Breast epithelium (tissue), 3 donors: ENCODE data around the gene TGFBR3.

ENCODE experiments used
- POLR2AphosphoS5 ChIP-seq, 3 donors: sonication (generic); formaldehyde crosslinking; IDR thresholded peaks; one replicate each; pipeline ENCODE4 v1.6.1; 2017; ENCODE audit warnings: antibody characterized with exemption in 3 of 3
- TF ChIP-seq, protein P1 (sequence below), 3 donors: fragments of 450-650 bp; IDR thresholded peaks; one replicate each; pipeline ENCODE4 v1.5.1; 2016 to 2017; ENCODE audit warnings: antibody characterized with exemption in 3 of 3, mild to moderate bottlenecking in 3 of 3, moderate library complexity in 3 of 3

GRCh38 chr1:91900562-91900961, 14.6 kb upstream of the TGFBR3 start:
- no peak for TF ChIP-seq POLR2AphosphoS5 (IDR thresholded peaks at IDR 0.05)
- TF ChIP-seq, protein P1, sequence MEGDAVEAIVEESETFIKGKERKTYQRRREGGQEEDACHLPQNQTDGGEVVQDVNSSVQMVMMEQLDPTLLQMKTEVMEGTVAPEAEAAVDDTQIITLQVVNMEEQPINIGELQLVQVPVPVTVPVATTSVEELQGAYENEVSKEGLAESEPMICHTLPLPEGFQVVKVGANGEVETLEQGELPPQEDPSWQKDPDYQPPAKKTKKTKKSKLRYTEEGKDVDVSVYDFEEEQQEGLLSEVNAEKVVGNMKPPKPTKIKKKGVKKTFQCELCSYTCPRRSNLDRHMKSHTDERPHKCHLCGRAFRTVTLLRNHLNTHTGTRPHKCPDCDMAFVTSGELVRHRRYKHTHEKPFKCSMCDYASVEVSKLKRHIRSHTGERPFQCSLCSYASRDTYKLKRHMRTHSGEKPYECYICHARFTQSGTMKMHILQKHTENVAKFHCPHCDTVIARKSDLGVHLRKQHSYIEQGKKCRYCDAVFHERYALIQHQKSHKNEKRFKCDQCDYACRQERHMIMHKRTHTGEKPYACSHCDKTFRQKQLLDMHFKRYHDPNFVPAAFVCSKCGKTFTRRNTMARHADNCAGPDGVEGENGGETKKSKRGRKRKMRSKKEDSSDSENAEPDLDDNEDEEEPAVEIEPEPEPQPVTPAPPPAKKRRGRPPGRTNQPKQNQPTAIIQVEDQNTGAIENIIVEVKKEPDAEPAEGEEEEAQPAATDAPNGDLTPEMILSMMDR (IDR thresholded peaks at IDR 0.05) = no peak
